ENCODE results near the gene RPS6KL1.
A peak's percentile ranks its signal among the peaks of the same experiment; 100 is the strongest.

The RPS6KL1 gene

DNA sequence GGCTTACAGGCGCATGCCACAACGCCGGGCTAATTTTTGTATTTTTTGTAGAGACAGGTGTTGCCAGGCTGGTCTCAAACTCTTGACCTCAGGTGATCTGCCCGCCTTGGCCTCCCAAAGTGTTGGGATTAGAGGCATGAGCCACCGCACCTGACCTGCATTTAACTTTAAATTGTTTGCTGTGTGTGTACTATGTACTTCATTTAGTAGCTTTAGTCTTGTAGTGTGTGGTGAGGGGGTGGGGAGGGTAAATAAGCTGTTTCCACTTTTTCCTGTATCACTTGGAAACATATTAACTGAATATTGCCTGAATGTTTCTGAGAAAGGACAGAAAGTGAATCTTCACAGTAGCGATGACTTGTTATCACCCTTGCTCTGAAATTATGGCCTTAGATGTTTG is 32.8 kb downstream of the RPS6KL1 start:
- DNase-seq (ENCODE audit: insufficient read length): no peak
- TF ChIP-seq TAF1 (IDR thresholded peaks at IDR 0.05; ENCODE audit: borderline replicate concordance, low read depth, low read length) (no peak), POLR2A (IDR thresholded peaks at IDR 0.05; ENCODE audit: low read depth, low read length) (no peak), POLR2AphosphoS5 (IDR thresholded peaks at IDR 0.05; ENCODE audit: low read depth, low read length) (no peak)
- FAIRE-seq: no peak

DNA sequence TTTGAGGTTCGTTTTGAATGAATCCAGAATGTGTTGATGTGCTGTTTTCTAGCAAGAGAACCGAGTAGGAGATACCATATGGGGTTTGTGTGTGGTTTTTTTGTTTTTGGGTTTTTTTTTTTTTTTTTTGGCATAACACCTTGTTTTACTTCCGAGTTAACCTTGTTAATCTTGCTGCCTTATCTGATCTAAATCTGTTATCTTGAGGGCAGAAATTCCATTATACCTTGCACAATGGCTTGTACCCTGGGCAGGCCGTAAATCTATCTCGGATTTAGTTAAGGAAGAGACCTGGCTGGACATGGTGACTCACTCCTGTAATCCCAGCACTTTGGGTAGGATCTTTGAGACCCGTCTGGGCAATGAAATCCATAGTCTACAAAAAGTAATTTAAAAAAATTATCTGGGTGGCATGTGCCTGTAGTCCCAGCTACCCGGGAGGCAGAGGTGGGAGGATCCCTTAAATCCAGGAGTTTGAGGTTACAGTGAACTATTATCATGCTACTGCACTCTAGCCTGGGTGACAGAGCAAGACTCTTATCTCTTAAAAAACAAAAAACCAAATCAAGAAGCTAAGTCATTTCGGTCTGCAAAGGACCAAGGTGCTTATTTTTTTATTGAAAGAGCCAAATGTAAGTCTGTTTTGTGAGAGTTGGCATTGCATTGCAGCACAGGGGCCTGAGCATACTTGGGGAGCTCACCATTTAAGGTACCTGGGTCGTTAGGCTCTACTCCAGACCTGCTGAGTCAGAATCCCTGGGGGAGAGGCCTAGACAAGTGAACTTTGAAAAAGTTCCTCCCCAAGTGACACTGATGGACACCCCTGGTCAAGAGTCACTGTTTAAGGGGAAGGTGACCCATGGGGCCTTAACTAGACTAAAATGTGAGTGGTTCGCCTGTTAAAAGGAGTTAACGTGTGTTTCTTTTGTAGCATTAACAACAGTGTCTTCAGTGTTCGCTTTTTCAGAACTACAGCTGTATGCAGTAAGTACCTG is 34.6 kb downstream of the RPS6KL1 start:
- DNase-seq (ENCODE audit: insufficient read length) (no peak), FAIRE-seq (no peak)
- TF ChIP-seq POLR2AphosphoS5 (IDR thresholded peaks at IDR 0.05; ENCODE audit: low read depth, low read length): no peak
- no peak for TF ChIP-seq POLR2A (IDR thresholded peaks at IDR 0.05; ENCODE audit: low read depth, low read length)
- no peak for TF ChIP-seq TAF1 (IDR thresholded peaks at IDR 0.05; ENCODE audit: borderline replicate concordance, low read depth, low read length)

DNA sequence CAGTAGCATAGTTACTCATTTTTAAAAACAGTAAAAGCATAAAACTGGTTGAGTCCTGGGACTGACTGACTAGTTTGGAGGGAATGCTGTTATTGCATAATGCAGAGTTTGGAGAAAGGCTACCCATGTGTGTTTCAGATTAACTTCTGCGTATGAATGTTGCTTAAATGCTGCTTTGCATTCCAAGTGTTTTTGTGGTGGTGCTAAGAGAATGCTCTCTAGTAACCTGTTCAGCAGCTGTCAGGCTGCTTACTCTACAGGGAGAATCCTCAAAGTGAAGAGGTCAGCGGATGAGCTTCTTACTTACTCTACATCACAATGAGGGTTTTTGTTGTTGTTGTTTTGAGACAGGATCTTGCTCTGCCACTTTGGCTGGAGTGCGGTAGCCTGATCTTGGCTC is 37.1 kb downstream of the RPS6KL1 start:
- DNase-seq (ENCODE audit: insufficient read length): no peak
- TF ChIP-seq POLR2A (IDR thresholded peaks at IDR 0.05; ENCODE audit: low read depth, low read length) (no peak), POLR2AphosphoS5 (IDR thresholded peaks at IDR 0.05; ENCODE audit: low read depth, low read length) (no peak), TAF1 (IDR thresholded peaks at IDR 0.05; ENCODE audit: borderline replicate concordance, low read depth, low read length) (no peak)
- no peak for FAIRE-seq

DNA sequence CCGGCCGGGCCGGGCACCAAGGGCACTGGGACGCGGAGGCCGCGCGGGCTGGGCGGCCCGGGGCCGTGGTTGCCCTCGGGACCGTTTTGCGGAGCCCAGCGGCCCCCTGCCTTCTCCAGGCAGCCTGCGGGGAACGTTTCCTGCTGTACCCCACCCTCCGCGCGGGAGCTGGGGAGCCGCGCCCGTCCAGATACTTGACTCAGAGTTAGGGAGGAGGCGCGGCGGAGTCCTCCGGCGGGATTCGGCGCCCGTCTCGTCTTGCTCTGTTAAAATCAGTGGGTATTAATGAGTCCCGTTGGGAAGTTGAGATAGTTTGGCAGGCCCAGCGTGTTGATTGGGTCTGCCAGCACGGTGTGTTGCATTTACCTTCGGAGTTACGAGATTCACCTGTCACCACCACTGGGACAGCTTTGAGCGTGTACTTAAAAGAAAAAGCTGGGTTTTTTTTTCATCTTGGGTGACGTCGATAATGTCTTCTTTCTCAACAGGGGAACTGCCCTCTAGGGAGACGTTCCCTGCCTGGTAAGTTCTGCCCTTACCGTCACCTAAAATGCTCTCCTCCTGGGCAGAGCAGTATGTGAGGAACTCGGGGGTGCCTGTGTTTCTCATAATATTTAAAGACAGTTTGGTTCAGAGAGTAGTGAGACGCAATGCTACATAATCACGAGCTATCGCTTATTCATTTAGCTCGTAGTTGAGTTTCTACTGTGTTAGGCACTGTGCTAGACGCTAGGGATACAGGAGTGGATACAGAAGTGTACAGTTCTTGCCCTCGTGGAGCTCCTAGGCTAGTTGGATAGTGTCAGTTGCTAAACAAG is 40.7 kb downstream of the RPS6KL1 start:
- FAIRE-seq (no peak), DNase-seq (ENCODE audit: insufficient read length) (peak; percentile 46)
- no peak for TF ChIP-seq POLR2A (IDR thresholded peaks at IDR 0.05; ENCODE audit: low read depth, low read length)
- TF ChIP-seq TAF1 (IDR thresholded peaks at IDR 0.05; ENCODE audit: borderline replicate concordance, low read depth, low read length): no peak

DNA sequence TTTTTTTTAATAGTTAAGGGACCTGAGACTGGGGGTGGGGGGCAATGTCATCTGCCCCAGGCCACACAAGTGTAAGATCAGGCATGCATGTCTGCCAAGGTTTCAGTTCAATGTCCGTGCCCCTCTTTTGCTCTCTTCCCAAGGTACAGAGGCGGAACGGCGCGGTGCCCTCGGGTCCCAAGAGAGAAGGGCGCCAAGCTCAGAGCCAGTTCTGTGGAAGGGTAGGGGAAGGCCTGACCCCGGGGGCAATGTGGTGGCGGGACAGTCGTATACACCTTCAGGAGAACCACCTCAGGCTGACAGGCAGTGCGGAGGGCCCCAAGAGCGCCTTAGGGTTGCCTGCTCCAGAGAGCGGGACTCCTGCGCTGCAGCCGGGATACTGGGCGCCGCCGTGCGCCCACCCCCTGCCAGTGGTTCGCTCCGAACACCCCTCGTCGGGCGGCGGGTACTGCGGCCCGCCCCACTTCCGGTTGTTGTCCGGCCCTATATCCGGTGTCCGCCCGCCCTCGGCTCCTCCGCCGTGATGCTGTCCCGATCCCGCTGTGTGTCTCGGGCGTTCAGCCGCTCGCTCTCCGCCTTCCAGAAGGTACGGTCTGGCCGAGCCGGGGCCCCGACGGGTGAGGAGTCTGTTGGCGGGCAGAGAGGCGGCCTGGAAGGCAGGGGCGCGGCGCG is 41.5 kb downstream of the RPS6KL1 start, which contains the start of gene DLST:
Gene DLST, plus strand, starts transcription at position 486 of the 672 bp plus-strand sequence. Its CDS starts 38 bp downstream, at position 524.
- FAIRE-seq (peak; percentile 95), DNase-seq (ENCODE audit: insufficient read length) (peak; percentile 92)
- TF ChIP-seq POLR2AphosphoS5 (IDR thresholded peaks at IDR 0.05; ENCODE audit: low read depth, low read length): peak; percentile 87
- TF ChIP-seq POLR2A (IDR thresholded peaks at IDR 0.05; ENCODE audit: low read depth, low read length): peak; percentile 90
- peak; percentile 79; the same call in 1 of the 2 replicates for TF ChIP-seq TAF1 (IDR thresholded peaks at IDR 0.05; ENCODE audit: borderline replicate concordance, low read depth, low read length)

DNA sequence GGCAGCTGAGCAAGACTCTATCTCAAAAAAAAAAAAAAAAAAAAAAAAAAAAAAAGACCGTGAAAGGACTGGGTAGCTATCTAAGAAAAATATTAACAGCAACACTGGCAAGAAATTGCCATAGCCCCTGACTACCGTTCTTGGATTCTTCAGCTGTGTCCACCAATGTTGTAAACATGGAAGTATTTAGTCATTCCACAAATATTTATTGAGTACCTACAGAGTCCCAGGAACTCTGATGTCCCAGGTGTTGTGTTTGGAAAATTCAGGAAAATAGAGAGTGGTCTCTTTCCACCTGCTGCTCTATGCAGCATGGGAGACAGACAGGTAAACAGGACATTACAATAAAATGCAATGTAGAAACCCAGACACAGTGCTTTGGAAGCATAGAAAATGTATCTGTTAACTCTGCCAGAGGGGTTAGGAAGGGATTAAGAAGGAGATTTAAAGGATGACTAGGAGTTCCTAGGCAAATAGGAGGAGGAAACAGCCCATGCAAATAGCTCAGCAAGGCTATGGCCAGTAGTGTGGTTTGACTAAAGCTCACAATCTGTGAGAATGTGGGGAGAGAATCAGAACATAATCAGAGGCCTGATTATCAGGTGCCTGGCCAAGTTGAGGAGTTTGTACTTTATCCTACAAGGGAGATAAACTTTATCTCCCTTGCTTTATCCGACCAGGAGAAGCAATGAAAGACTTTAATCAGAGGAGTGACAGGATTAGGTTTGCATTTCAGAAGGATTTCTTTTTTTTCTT is 43.5 kb downstream of the RPS6KL1 start:
- TF ChIP-seq POLR2AphosphoS5 (IDR thresholded peaks at IDR 0.05; ENCODE audit: low read depth, low read length) (no peak), POLR2A (IDR thresholded peaks at IDR 0.05; ENCODE audit: low read depth, low read length) (no peak), TAF1 (IDR thresholded peaks at IDR 0.05; ENCODE audit: borderline replicate concordance, low read depth, low read length) (no peak)
- FAIRE-seq (no peak), DNase-seq (ENCODE audit: insufficient read length) (no peak)

DNA sequence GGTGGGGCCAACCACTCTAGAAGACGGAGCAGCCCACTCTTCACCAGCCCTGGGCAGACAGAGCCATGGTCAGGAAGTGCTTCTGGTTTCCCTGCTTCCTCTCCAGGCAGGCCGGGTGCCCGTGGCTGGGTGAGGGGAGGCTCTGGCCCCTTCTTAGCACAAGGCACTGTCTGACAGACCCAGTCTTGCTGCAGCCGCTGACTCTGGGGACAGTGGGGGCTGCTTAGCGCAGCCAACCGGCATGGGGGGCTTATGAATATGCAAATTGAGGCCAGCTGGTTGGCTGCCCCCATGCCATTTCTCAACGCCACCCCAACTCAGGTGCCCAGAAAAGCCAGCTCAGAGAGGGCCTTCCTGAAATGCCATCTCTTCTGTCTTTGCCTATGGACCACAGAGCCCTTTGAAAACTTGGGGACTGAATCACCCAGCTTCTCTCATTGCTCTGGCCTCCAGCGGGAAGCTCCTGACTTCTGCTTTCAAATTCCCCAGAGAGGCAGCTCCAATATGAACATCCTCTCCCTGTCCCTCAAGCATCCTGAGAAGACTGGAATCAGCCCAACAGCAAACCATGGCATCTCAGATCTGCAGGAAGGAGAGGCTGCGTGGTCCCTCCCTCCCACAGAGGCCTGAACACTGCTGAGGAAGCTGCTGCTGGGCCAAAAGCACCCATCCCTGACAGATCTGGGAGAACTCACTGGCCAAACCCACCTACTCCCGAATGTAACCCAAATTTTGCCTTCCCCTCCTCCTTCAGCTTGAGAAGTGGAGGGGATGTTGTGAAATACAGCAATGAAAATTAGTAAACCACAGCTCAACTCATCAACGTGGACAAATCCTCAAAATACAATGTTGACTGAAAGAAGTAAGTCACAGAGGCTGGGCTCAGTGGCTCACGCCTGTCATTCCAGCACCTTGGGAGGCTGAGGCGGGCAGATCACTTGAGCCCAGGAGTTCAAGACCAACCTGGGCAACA is 46.8 kb downstream of the RPS6KL1 start, which contains the start of gene PROX2:
Gene PROX2, minus strand, starts transcription at position 205 of the 973 bp plus-strand sequence. CDS start 12,311 bp downstream, outside the sequence.
- peak; percentile 19 for DNase-seq (ENCODE audit: insufficient read length)
- FAIRE-seq: peak; percentile 70
- TF ChIP-seq POLR2A (IDR thresholded peaks at IDR 0.05; ENCODE audit: low read depth, low read length) (no peak), TAF1 (IDR thresholded peaks at IDR 0.05; ENCODE audit: borderline replicate concordance, low read depth, low read length) (no peak), POLR2AphosphoS5 (IDR thresholded peaks at IDR 0.05; ENCODE audit: low read depth, low read length) (no peak)

DNA sequence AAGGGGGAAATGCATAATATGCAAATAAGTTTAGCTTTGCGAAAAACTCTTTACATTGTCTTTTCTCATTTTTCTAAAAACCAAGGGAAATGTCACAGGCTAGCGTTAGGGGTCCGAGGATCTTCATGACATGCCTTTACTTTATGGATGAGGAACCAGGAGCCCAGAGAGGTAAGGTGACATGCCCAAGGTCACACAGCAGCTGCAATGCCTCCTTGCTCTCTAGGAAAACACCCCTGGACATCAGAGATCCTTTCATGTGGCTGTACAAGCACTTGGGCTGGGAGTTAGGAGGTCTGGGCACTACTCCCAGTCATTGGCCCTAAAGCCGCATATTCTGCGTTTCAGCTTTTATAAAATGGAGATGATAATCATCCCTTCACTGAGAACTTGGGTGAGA is 47.9 kb downstream of the RPS6KL1 start:
- no peak for FAIRE-seq
- no peak for TF ChIP-seq TAF1 (IDR thresholded peaks at IDR 0.05; ENCODE audit: borderline replicate concordance, low read depth, low read length)
- no peak for TF ChIP-seq POLR2A (IDR thresholded peaks at IDR 0.05; ENCODE audit: low read depth, low read length)
- no peak for TF ChIP-seq POLR2AphosphoS5 (IDR thresholded peaks at IDR 0.05; ENCODE audit: low read depth, low read length)
- no peak for DNase-seq (ENCODE audit: insufficient read length)

DNA sequence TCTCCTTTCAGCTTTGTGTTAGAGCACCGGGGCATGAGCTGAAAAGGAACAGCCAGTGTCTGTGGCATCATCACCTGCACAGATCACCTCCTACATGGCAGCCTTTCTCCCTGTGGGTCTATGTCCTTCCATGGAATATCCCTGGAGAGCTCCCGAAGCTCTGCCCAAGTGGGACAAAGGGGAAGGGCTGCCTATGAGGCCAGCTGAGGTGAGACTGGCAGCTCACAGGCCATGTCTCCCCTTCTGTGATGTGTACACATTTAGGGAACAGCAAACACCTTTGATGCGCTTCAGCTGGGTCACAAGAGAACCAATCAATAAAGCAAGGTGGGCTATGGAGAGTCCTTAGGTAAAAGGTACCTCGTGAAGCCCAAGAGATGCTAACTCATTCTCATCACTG is 51.2 kb downstream of the RPS6KL1 start:
- TF ChIP-seq POLR2AphosphoS5 (IDR thresholded peaks at IDR 0.05; ENCODE audit: low read depth, low read length) (no peak), TAF1 (IDR thresholded peaks at IDR 0.05; ENCODE audit: borderline replicate concordance, low read depth, low read length) (no peak), POLR2A (IDR thresholded peaks at IDR 0.05; ENCODE audit: low read depth, low read length) (no peak)
- FAIRE-seq (no peak), DNase-seq (ENCODE audit: insufficient read length) (no peak)

Measured in GM12892 (cell line).